K562 (cell line): ENCODE measurements around the gene PSMC4. TPM values are rescaled to one million over a fixed set of nuclear protein-coding genes. Genes with fewer than 3 reads are reported as not detected.

ENCODE experiments used
- ATAC-seq: fragments of 200-7000 bp; cut with Tn5 transposase; 3 replicates; pipeline ENCODE4 v1.9.1; 2020; ENCODE audit warnings: moderate library complexity
- BruUV-seq: library from RNA; stranded (reverse); fragments of 400-500 nt; replicated peaks from 2 replicates; lab custom pipeline; 2021; lab: Mats Ljungman, UMichigan
- CTCF ChIA-PET: fragments of 300-600 bp; formaldehyde crosslinking; extraction: SDS; loops from one replicate; lab custom pipeline; 2021; ENCODE audit warnings: low intra/inter-chr PET ratio; lab: Yijun Ruan, JAX
- POLR2A ChIA-PET: fragments of 300-600, 350-650 bp; sonication (Branson Sonifier 250); formaldehyde crosslinking; extraction: SDS; loops from one replicate; lab custom pipeline; 2021; ENCODE audit warnings: antibody characterized with exemption, inconsistent platforms; lab: Yijun Ruan, JAX
- DNase-seq, 4 experiments: peaks; one replicate each; pipeline versions ENCODE4 v3.0.0 to v3.0.0-alpha.2; 2011 to 2018; ENCODE audit warnings: low spot score in 3 of 4, mixed read lengths in 3 of 4; ENCODE audit errors: extremely low read depth in 1 of 4
- FAIRE-seq: peaks from 2 replicates; lab custom pipeline; 2011; peaks lifted over from hg19 to GRCh38; lab: Jason Lieb, UNC
- H2AFZ ChIP-seq: 2 replicates; pipeline ENCODE4 v1.6.0; 2011; ENCODE audit warnings: low read depth, low read length, control low read depth, inconsistent platforms
- H3K27ac ChIP-seq: fragments of 200-600 bp; 3 replicates; pipeline ENCODE4 v1.8.0; 2011; ENCODE audit warnings: low read depth, mild to moderate bottlenecking, control low read depth, inconsistent platforms, low read length, moderate library complexity, mixed read lengths; ENCODE audit errors: extremely low read depth
- H3K27me3 ChIP-seq, 2 experiments: fragments of 300-600 bp in 1 of 2; 2 replicates in 1 of 2; 3 replicates in 1 of 2; pipeline versions ENCODE4 v1.6.0 to v1.8.0; 2011; ENCODE audit warnings: inconsistent platforms in 2 of 2, low read length in 2 of 2, mild to moderate bottlenecking in 1 of 2, mixed read lengths in 1 of 2, moderate library complexity in 1 of 2; ENCODE audit not compliant: control insufficient read depth in 2 of 2, insufficient read depth in 2 of 2
- H3K36me3 ChIP-seq: fragments of 300-600 bp; 3 replicates; pipeline ENCODE4 v1.8.0; 2011; ENCODE audit warnings: mild to moderate bottlenecking, low read length, inconsistent platforms; ENCODE audit not compliant: control insufficient read depth, insufficient read depth
- H3K4me1 ChIP-seq, 2 experiments: fragments of 200-600 bp in 1 of 2; replicated peaks in 1 of 2; 2 replicates in 1 of 2; 3 replicates in 1 of 2; pipeline versions ENCODE4 v1.5.1 to v1.8.0; 2011; ENCODE audit warnings: inconsistent platforms in 2 of 2, low read length in 2 of 2, mild to moderate bottlenecking in 1 of 2, mixed read lengths in 1 of 2, moderate library complexity in 1 of 2; ENCODE audit not compliant: control insufficient read depth in 2 of 2, insufficient read depth in 2 of 2
- H3K4me2 ChIP-seq: 2 replicates; pipeline ENCODE4 v1.6.1; 2011; ENCODE audit warnings: low read length, control low read depth, inconsistent platforms, mixed read lengths; ENCODE audit not compliant: insufficient read depth
- H3K4me3 ChIP-seq: fragments of 200-600 bp; sonication (generic), shearing (Covaris generic); 2 replicates; pipeline ENCODE4 v1.5.1; 2016; ENCODE audit warnings: control low read depth, inconsistent platforms
- H3K79me2 ChIP-seq: fragments of 200-600 bp; 3 replicates; pipeline ENCODE4 v1.8.0; 2011; ENCODE audit warnings: low read length, inconsistent platforms; ENCODE audit not compliant: control insufficient read depth, insufficient read depth
- H3K9ac ChIP-seq, 2 experiments: 2 replicates each; pipeline versions ENCODE4 v1.6.0 to v1.6.1; 2011; ENCODE audit warnings: low read depth in 2 of 2, low read length in 2 of 2, control low read depth in 1 of 2, inconsistent platforms in 1 of 2, mild to moderate bottlenecking in 1 of 2, mixed read lengths in 1 of 2; ENCODE audit not compliant: insufficient read depth in 1 of 2
- H3K9me1 ChIP-seq: one replicate; pipeline ENCODE4 v1.6.0; 2011; ENCODE audit warnings: inconsistent platforms, mild to moderate bottlenecking, low read length, moderate library complexity; ENCODE audit not compliant: control insufficient read depth, insufficient read depth
- H3K9me3 ChIP-seq: replicated peaks from 2 replicates; pipeline ENCODE4 v1.5.1; 2011; ENCODE audit warnings: low read depth, low read length, inconsistent platforms; ENCODE audit not compliant: control insufficient read depth, insufficient read depth
- H4K20me1 ChIP-seq: replicated peaks from 2 replicates; pipeline ENCODE4 v1.6.1; 2011; ENCODE audit warnings: low read length, inconsistent platforms, mixed read lengths; ENCODE audit not compliant: control insufficient read depth, insufficient read depth
- FOXP4 ChIP-seq: sonication (generic); formaldehyde crosslinking; IDR thresholded peaks from 2 replicates; pipeline ENCODE4 v1.8.0; 2022; ENCODE audit warnings: mild to moderate bottlenecking, missing genetic modification reagents, borderline replicate concordance
- JUN ChIP-seq, 2 experiments: sonication (generic) in 1 of 2; formaldehyde crosslinking in 1 of 2; IDR thresholded peaks; 2 replicates each; pipeline versions ENCODE4 v1.6.1 to v1.8.0; 2012 to 2022; ENCODE audit warnings: borderline replicate concordance in 2 of 2, mild to moderate bottlenecking in 2 of 2, improper control_type of control experiment in 1 of 2, low read depth in 1 of 2, low read length in 1 of 2, missing genetic modification reagents in 1 of 2
- KLF1 ChIP-seq: fragments of 450-650 bp; IDR thresholded peaks from 2 replicates; pipeline ENCODE4 v1.6.1; 2016; ENCODE audit warnings: missing genetic modification characterization, missing compliant biosample characterization
- KLF13 ChIP-seq: fragments of 450-650 bp; IDR thresholded peaks from 2 replicates; pipeline ENCODE4 v1.6.1; 2016; ENCODE audit warnings: missing genetic modification characterization, low read depth, mild to moderate bottlenecking, missing compliant biosample characterization, moderate library complexity, borderline replicate concordance
- NR4A1 ChIP-seq, 2 experiments: fragments of 250-450 bp in 1 of 2; fragments of 450-650 bp in 1 of 2; sonication (Bioruptor Pico) in 1 of 2; IDR thresholded peaks; 2 replicates each; pipeline versions ENCODE4 v1.4.0 to v1.6.1; 2016 to 2020; ENCODE audit warnings: mild to moderate bottlenecking in 2 of 2, missing compliant biosample characterization in 1 of 2, missing genetic modification characterization in 1 of 2, moderate library complexity in 1 of 2
- RAD51 ChIP-seq: fragments of 450-650 bp; IDR thresholded peaks from 2 replicates; pipeline ENCODE4 v1.7.1; 2016; ENCODE audit warnings: low read depth, mild to moderate bottlenecking, borderline replicate concordance
- SMAD2 ChIP-seq: fragments of 150-350 bp; IDR thresholded peaks from 2 replicates; pipeline ENCODE4 v1.6.1; 2014; ENCODE audit warnings: low read depth, mild to moderate bottlenecking, low read length
- XRCC3 ChIP-seq: fragments of 450-650 bp; IDR thresholded peaks from 2 replicates; pipeline ENCODE4 v1.6.1; 2017; ENCODE audit warnings: mild to moderate bottlenecking, moderate library complexity
- ZNF212 ChIP-seq: fragments of 450-650 bp; formaldehyde crosslinking; IDR thresholded peaks from 2 replicates; pipeline ENCODE4 v1.4.0; 2020; ENCODE audit warnings: mild to moderate bottlenecking
- WGBS: fragments of 100-300 bp; shearing (Covaris generic); methylation state at CpG from one replicate; pipeline ENCODE4 v1.1.6; 2016; ENCODE audit warnings: low coverage, mixed read lengths; ENCODE audit not compliant: insufficient coverage; ENCODE audit errors: missing lambda C conversion rate; 5-methylcytosine and 5-hydroxymethylcytosine counted together
- in situ Hi-C: fragments of 300-500 bp; cut with MboI; formaldehyde crosslinking; loops from 4 replicates; pipeline ENCODE4 v1.15.0; 2018; ENCODE audit warnings: inconsistent platforms, mixed read lengths
- intact Hi-C: fragments of 100-400 bp; cut with micrococcal nuclease; formaldehyde crosslinking; loops from 2 replicates; pipeline ENCODE4 v1.14.2; 2022
- polyA plus RNA-seq, 8 experiments: library from polyadenylated mRNA; depleted of rRNA in 4 of 8; stranded (reverse) in 5 of 8; unstranded in 3 of 8; fragments of >200 nt; fragmentation: Nextera tagmentation in 2 of 8; fragmentation: Illumina TruSeq in 1 of 8; extraction: Ambion mirVana in 2 of 8; extraction: Trizol in 1 of 8; gene quantifications; 2 replicates each; pipeline versions ENCODE4 v1.2.1 to v1.2.3, GENCODE V29; 2011 to 2014; ENCODE audit warnings: inconsistent platforms in 1 of 8, missing spikeins in 1 of 8
- total RNA-seq, 7 experiments: library from RNA; depleted of rRNA in 6 of 7; stranded (reverse); fragments of >200 nt in 6 of 7; fragmentation: Illumina TruSeq in 2 of 7; extraction: Trizol in 2 of 7; gene quantifications; 2 replicates each; pipeline versions ENCODE4 v1.2.1 to v1.2.3, GENCODE V29; 2011 to 2021; ENCODE audit warnings: low replicate concordance in 1 of 7
- TF ChIP-seq, protein P1 (sequence below): fragments of 250-450 bp; sonication (Bioruptor Pico); IDR thresholded peaks from 2 replicates; pipeline ENCODE4 v1.4.0; 2020

Gene PSMC4
- total and polyA plus RNA-seq, 9 of the 15 experiments (the other 6 are each of a cell fraction or from before 2014, with no cell fraction given): 45.9 to 475 (median 142) TPM

DNA sequence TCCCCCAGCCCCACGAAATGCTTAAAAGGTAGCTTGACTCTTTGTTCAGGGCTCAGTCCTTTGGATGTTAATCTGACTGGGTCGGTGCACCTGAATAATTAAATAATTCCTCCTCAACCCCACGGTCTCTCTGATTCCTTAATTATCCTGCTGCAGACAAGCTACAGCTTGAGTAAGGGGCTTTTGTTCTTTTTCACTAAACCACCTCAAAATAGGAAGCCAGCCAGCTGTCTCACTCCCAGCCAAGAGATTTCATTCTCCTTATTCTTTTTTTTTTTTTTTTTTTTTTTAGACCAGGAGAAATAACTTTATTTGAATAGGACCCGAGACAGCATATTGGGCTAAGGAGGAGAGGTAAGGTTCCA is 28.6 kb upstream of the PSMC4 start (continued):
- TF ChIP-seq, protein P1, sequence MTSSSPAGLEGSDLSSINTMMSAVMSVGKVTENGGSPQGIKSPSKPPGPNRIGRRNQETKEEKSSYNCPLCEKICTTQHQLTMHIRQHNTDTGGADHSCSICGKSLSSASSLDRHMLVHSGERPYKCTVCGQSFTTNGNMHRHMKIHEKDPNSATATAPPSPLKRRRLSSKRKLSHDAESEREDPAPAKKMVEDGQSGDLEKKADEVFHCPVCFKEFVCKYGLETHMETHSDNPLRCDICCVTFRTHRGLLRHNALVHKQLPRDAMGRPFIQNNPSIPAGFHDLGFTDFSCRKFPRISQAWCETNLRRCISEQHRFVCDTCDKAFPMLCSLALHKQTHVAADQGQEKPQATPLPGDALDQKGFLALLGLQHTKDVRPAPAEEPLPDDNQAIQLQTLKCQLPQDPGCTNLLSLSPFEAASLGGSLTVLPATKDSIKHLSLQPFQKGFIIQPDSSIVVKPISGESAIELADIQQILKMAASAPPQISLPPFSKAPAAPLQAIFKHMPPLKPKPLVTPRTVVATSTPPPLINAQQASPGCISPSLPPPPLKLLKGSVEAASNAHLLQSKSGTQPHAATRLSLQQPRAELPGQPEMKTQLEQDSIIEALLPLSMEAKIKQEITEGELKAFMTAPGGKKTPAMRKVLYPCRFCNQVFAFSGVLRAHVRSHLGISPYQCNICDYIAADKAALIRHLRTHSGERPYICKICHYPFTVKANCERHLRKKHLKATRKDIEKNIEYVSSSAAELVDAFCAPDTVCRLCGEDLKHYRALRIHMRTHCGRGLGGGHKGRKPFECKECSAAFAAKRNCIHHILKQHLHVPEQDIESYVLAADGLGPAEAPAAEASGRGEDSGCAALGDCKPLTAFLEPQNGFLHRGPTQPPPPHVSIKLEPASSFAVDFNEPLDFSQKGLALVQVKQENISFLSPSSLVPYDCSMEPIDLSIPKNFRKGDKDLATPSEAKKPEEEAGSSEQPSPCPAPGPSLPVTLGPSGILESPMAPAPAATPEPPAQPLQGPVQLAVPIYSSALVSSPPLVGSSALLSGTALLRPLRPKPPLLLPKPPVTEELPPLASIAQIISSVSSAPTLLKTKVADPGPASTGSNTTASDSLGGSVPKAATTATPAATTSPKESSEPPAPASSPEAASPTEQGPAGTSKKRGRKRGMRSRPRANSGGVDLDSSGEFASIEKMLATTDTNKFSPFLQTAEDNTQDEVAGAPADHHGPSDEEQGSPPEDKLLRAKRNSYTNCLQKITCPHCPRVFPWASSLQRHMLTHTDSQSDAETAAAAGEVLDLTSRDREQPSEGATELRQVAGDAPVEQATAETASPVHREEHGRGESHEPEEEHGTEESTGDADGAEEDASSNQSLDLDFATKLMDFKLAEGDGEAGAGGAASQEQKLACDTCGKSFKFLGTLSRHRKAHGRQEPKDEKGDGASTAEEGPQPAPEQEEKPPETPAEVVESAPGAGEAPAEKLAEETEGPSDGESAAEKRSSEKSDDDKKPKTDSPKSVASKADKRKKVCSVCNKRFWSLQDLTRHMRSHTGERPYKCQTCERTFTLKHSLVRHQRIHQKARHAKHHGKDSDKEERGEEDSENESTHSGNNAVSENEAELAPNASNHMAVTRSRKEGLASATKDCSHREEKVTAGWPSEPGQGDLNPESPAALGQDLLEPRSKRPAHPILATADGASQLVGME (CRISPR knock-in tag): no peak

- intact Hi-C loops (no loop called here), in situ Hi-C loops (no loop called here)
- Histone ChIP-seq H2AFZ (no peak overlapping the region), H3K9me3 (no peaks in the 10 kb centered on the region; the same call in 1 of the 2 replicates), H3K4me3 (no peak overlapping the region), H3K9me1 (no peaks in the 10 kb centered on the region), H3K9ac (no peak overlapping the region), H3K27ac (no peak overlapping the region), H3K4me2 (no peak overlapping the region), H3K27me3 (no peaks in the 10 kb centered on the region), H4K20me1 (no peaks in the 10 kb centered on the region), H3K4me1 (no peaks in the 10 kb centered on the region), H3K79me2 (no peaks in the 10 kb centered on the region), H3K36me3 (no peaks in the 10 kb centered on the region)
- no peak for ATAC-seq
- BruUV-seq: no TSS peak
- ChIA-PET CTCF (no interaction called here), POLR2A (no interaction called here)
- 38% methylated on average over 7 of the region's 7 CpGs for WGBS
- no peak for FAIRE-seq
- no peak for DNase-seq
- TF ChIP-seq FOXP4 (CRISPR knock-in tag) (no peak), NR4A1 (CRISPR knock-in tag; IDR thresholded peaks at IDR 0.05) (no peak), NR4A1 (tag; IDR thresholded peaks at IDR 0.05) (no peak), JUN (IDR thresholded peaks at IDR 0.05; ENCODE audit: borderline replicate concordance, low read depth, low read length) (no peak), JUN (CRISPR knock-in tag; IDR thresholded peaks at IDR 0.05; ENCODE audit: borderline replicate concordance) (no peak), XRCC3 (no peak), ZNF212 (CRISPR knock-in tag) (no peak), KLF13 (tag) (no peak), SMAD2 (no peak), KLF1 (tag) (no peak), RAD51 (no peak)
Observed at GRCh38 chr19:39943586-39943985, 27.4 kb upstream of the PSMC4 start.
